Esophagus (tissue), 2 donors: ENCODE results near the gene RRP1B. TPM values are rescaled to one million over a fixed set of nuclear protein-coding genes. Genes with fewer than 3 reads are reported as not detected.
A peak's percentile ranks its signal among the peaks of the same experiment; 100 is the strongest.
"Not testable (repeated sequence)": the region's sequence is repeated elsewhere in the genome, so short reads cannot be mapped to it uniquely, and the experiment has no call there.

ENCODE experiments used
- H3K27ac ChIP-seq, 2 donors: one replicate each; pipeline ENCODE4 v1.5.1; 2013; ENCODE audit warnings: low read depth in 2 of 2, mild to moderate bottlenecking in 2 of 2, inconsistent platforms in 1 of 2, low read length in 1 of 2, moderate library complexity in 1 of 2
- H3K27me3 ChIP-seq, 2 donors: one replicate each; pipeline ENCODE4 v1.6.1; 2013; ENCODE audit warnings: low read length in 2 of 2, control low read depth in 1 of 2, mild to moderate bottlenecking in 1 of 2; ENCODE audit not compliant: insufficient read depth in 2 of 2, control insufficient read depth in 1 of 2
- H3K36me3 ChIP-seq, 2 donors: one replicate each; pipeline ENCODE4 v1.6.1; 2013; ENCODE audit warnings: low read length in 1 of 2; ENCODE audit not compliant: control insufficient read depth in 2 of 2, insufficient read depth in 2 of 2
- H3K4me1 ChIP-seq, 2 donors: one replicate each; pipeline ENCODE4 v1.6.1; 2013; ENCODE audit warnings: low read length in 1 of 2; ENCODE audit not compliant: control insufficient read depth in 2 of 2, insufficient read depth in 2 of 2
- H3K4me3 ChIP-seq, 2 donors: one replicate each; pipeline ENCODE4 v1.5.1; 2013; ENCODE audit warnings: low read length in 2 of 2, mild to moderate bottlenecking in 2 of 2, low read depth in 1 of 2, moderate library complexity in 1 of 2
- H3K9me3 ChIP-seq, 2 donors: one replicate each; pipeline ENCODE4 v1.6.1; 2013; ENCODE audit warnings: mild to moderate bottlenecking in 2 of 2, low read depth in 1 of 2, low read length in 1 of 2, moderate library complexity in 1 of 2; ENCODE audit not compliant: control insufficient read depth in 2 of 2, insufficient read depth in 1 of 2
- WGBS, 2 donors: extraction: QIAGEN DNeasy Blood & Tissue Kit; methylation state at CpG; one replicate each; pipeline ENCODE4 v1.1.7; 2013; 5-methylcytosine and 5-hydroxymethylcytosine counted together
- polyA plus RNA-seq, 2 donors: library from polyadenylated mRNA; stranded (reverse); fragments of 200-250 nt; gene quantifications; one replicate each; pipeline ENCODE4 v1.2.3, GENCODE V29; 2013
- donor health status: healthy with polysubstance abuse.
- donor health status: Bipolar disorder and iron deficiency.

RRP1B gene
- polyA plus RNA-seq, 2 donors = 5.6 to 6.6 TPM

DNA sequence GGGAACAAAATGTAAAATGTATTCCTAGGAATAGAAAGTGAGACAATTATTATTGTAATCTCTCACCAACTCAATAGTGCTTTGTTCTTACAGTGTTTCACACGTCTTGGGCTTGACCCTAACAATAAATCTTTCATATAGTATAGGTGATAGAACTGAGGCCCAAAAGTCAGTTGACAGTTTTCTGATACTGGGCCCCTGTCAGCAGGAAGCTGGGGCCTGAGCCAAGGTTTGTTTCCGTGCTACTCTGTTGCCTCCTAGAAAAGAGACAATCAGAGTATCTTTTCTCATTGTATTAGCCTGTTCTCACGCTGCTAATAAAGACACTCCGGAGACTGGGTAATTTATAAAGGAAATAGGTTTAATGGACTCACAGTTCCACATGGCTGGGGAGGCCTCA, 5.0 kb downstream of the RRP1B start:
- Histone ChIP-seq H3K4me1 (peaks cover 0 to 3% of the 10 kb centered on the region in 2 donors), H3K4me3 (no peak overlapping the region), H3K9me3 (no peaks in the 10 kb centered on the region), H3K27ac (no peak overlapping the region), H3K36me3 (no peaks in the 10 kb centered on the region), H3K27me3 (no peaks in the 10 kb centered on the region)
- WGBS, 2 donors = 46 to 56% methylated on average over 4 of the region's 4 CpGs

DNA sequence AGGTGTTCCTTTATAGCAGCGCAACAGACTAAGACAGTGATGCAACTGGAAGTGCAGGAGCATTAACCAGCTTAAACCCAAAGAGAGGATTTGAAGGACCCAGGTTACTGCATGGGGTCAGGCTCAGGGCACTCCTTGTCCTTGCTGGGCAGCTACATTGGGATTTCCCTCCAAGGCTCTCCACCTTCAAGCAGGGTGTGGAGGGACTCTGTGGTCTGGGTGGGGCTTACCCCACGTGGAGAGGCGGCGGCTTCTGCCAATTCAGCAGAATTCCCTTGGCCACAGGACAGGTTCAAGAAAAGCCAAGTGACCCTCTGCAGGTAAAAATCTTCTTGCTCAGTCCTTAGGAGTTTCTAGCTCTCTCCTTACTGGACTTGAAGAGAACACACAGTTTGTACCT, 6.5 kb downstream of the RRP1B start:
- 80 to 81% methylated on average over 4 of the region's 4 CpGs for WGBS, 2 donors
- peaks cover 3 to 5% of the 10 kb centered on the region in 2 donors for H3K36me3 ChIP-seq
- H3K4me1 ChIP-seq = peaks cover 0 to 3% of the 10 kb centered on the region in 2 donors

DNA sequence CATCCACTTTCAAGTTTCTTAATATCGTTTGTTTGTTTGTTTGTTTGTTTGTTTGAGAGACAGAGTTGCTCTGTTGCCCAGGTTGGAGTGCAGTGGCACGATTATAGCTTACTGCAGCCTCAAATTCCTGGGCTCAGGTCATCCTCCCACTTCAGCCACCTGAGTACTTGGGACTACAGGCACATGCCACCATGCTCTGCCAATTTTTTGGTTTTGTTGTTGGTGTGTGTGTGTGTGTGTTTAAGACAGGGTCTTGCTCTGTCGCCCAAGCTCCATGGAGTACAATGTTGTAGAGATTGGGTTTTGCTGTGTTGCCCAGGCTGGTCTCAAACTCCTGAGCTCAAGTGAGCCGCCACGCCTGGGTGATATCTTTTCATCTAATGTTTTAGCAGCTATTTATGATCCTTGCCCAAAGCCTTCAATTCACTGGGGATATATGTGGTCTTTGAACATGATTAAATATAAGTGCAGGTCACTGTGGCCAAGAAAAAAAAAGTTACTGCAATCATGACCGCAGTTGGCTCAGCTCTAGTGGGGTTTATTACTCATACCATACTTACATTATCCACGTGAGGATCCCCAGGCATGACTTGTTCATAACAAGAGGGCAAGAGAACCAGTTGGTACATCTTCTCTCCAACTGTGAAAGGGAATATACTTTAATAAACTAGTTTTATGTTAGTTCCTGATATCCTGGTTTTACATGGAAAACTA, 8.0 kb downstream of the RRP1B start:
- no peak overlapping the region for H3K4me3 ChIP-seq
- H3K4me1 ChIP-seq = peaks cover 0 to 3% of the 10 kb centered on the region in 2 donors
- H3K27ac ChIP-seq = no peak overlapping the region
- peaks cover 3 to 5% of the 10 kb centered on the region in 2 donors for H3K36me3 ChIP-seq
- H3K27me3 ChIP-seq = no peaks in the 10 kb centered on the region
- no peaks in the 10 kb centered on the region for H3K9me3 ChIP-seq
- WGBS, 2 donors = 81% methylated on average over 7 of the region's 7 CpGs

More for the DNA sequence above, 6.5 kb downstream of the RRP1B start:
- H3K9me3 ChIP-seq = no peaks in the 10 kb centered on the region
- peak overlapping the region in 1 of 2 donors; percentile 15 for H3K27ac ChIP-seq
- H3K4me3 ChIP-seq = no peak overlapping the region
- H3K27me3 ChIP-seq = no peaks in the 10 kb centered on the region

DNA sequence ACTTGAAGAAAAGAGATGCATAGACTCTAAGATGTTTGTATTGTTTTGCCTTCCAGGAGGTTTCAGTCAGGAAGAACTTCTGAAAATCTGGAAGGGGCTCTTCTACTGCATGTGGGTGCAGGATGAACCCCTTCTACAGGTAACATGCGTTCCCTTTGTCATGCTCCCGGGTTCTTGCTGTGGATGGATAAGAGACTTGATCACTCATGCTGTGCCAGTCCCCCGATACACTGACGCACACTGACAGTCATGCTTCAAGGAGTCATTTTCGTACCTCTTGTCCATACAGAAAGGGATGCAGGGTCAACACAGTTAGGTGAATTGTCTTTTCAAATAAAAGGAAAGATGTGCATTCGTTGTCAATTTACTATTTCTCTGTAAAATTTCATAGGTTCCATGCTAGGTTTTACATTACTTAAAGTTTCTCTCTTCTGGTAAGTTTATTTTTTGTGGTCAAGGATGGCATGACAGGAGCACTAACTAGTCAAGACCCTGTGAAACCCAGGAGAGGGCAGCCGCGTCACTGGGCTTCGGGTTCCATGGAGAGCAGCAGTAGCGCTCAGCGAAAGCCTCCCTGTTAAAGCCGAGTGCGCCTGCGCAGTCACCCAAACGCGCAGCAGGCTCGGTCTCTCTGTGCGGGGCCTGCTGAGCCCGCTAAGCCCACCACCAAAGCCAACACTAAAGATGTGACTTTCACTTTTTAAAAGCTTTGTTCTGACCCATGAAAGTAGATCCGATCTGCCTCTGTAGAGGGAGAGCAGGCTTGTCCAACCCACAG, 10.7 kb downstream of the RRP1B start:
- Histone ChIP-seq H3K4me3 (no peak overlapping the region), H3K27ac (no peak overlapping the region), H3K27me3 (no peaks in the 10 kb centered on the region), H3K4me1 (peaks cover 0 to 3% of the 10 kb centered on the region in 2 donors), H3K9me3 (no peaks in the 10 kb centered on the region), H3K36me3 (peaks cover 5 to 6% of the 10 kb centered on the region in 2 donors)
- WGBS, 2 donors = 90 to 91% methylated on average over 20 of the region's 20 CpGs

DNA sequence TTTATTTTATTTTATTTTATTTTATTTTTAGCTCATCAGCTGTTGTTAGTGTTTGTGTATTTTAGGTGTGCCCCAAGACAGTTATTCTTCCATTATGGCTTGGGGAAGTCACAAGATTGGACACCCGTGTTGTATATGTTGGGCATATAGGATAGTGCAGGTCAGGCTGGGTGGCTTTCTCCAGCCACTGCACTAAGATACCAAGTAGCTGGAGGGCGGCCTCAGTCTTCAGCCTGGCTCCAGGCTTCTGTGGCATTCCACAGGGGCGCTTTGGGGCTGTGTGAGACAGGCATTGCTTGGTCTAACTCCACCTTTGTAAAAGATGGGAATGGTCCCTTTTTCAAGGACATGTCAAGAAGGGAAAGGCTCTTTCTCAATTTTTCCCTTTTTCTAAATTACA, 16.5 kb downstream of the RRP1B start:
- Histone ChIP-seq H3K4me1 (no peaks in the 10 kb centered on the region), H3K36me3 (peaks cover 0 to 16% of the 10 kb centered on the region in 2 donors), H3K27ac (no peak overlapping the region), H3K4me3 (no peak overlapping the region), H3K27me3 (no peaks in the 10 kb centered on the region), H3K9me3 (no peaks in the 10 kb centered on the region)
- WGBS, 2 donors = 90 to 95% methylated on average over 3 of the region's 3 CpGs

DNA sequence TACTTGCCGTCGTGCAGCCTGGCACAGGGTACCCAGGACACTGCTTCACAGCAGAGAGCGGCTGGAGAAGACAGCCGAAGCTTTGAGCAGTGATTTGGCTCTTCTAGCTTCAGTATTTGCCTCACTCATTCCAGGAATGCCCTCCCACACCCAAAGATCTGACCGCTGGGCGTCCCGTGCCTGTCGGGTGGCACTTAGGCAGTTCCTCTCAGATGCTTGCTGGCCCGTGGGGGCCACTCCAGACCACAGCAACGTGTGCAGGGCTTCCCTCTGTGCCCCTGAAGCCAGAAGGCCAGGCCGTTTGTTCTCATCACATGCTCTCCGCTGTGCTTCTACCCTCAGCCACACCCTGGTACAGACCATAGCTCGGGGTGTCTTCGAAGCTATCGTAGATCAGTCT, 17.0 kb downstream of the RRP1B start:
- no peak overlapping the region for H3K4me3 ChIP-seq
- peaks cover 0 to 16% of the 10 kb centered on the region in 2 donors for H3K36me3 ChIP-seq
- H3K27me3 ChIP-seq = no peaks in the 10 kb centered on the region
- H3K4me1 ChIP-seq = no peaks in the 10 kb centered on the region
- no peaks in the 10 kb centered on the region for H3K9me3 ChIP-seq
- H3K27ac ChIP-seq = no peak overlapping the region
- WGBS, 2 donors = 93 to 95% methylated on average over 15 of the region's 15 CpGs

DNA sequence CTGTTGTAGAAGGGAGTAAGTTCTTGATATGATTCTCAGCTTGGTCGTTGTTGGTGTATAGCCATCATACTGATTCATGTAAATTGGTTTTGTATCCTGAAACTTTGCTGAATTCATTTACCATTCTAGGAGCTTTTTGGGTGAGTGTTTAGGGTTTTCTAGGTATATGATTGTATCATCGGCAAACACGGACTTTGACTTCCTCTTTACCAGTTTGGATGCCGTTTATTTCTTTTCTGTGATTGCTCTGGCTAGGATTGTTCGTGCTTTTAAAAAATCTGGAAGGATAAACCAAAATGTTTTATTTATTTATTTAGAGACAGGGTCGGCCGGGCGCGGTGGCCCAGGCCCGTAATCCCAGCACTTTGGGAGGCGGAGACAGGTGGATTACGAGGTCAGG, 20.6 kb downstream of the RRP1B start:
- H3K36me3 ChIP-seq = peaks cover 3 to 21% of the 10 kb centered on the region in 2 donors
- 94% methylated on average over 12 of the region's 12 CpGs for WGBS, 2 donors
- no peaks in the 10 kb centered on the region for H3K27me3 ChIP-seq
- no peak overlapping the region for H3K4me3 ChIP-seq
- no peak overlapping the region for H3K27ac ChIP-seq
- H3K9me3 ChIP-seq = peaks cover 0 to 1% of the 10 kb centered on the region in 2 donors
- H3K4me1 ChIP-seq = no peaks in the 10 kb centered on the region

DNA sequence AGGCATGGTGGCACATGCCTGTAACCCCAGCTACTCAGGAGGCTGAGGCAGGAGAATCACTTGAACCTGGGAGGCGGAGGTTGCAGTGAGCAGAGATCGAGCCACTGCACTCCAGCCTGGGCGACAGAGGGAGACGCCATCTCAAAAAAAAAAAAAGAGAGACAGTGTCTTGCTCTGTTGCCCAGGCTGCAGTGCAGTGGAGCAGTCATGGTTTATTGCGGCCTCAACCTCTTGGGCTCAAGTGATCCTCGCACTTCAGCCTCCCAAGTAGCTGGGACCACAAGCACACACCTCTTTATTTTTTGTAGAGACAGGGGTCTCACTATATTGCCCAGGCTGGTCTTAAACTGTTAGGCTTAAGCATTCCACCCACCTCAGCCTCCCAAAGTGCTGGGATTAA, 21.1 kb downstream of the RRP1B start:
- WGBS, 2 donors = 82 to 87% methylated on average over 6 of the region's 6 CpGs
- H3K27ac ChIP-seq = not testable (repeated sequence)
- H3K36me3 ChIP-seq = peaks cover 5 to 19% of the 10 kb centered on the region in 2 donors

DNA sequence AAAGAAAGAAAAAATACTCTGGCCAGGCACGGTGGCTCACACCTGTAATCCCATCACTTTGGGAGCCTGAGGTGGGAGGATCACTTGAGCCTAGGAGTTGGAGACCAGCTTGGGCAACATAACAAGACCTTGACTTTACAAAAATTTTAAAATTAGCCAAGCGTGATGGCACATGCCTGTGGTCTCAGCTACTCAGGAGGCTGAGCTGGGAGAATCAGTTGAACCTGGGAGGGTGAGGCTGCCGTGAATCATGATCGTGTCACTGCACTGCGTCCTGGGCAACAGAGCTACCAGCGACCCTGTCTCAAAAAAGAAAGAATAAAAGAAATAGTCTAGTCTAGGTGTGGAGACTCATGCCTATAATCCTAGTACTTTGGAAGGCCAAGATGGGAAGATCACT, 22.3 kb downstream of the RRP1B start:
- no peaks in the 10 kb centered on the region for H3K4me1 ChIP-seq
- peaks cover 8 to 21% of the 10 kb centered on the region in 2 donors for H3K36me3 ChIP-seq
- H3K4me3 ChIP-seq = no peak overlapping the region
- no peak overlapping the region for H3K27ac ChIP-seq
- no peaks in the 10 kb centered on the region for H3K27me3 ChIP-seq
- peaks cover 0 to 3% of the 10 kb centered on the region in 2 donors for H3K9me3 ChIP-seq
- 92 to 94% methylated on average over 6 of the region's 6 CpGs for WGBS, 2 donors

More for the DNA sequence above, 21.1 kb downstream of the RRP1B start:
- H3K27me3 ChIP-seq, H3K9me3 ChIP-seq, H3K4me1 ChIP-seq, H3K4me3 ChIP-seq: not testable (repeated sequence)
